ENCODE measurements around the gene LCE3B.

DNA sequence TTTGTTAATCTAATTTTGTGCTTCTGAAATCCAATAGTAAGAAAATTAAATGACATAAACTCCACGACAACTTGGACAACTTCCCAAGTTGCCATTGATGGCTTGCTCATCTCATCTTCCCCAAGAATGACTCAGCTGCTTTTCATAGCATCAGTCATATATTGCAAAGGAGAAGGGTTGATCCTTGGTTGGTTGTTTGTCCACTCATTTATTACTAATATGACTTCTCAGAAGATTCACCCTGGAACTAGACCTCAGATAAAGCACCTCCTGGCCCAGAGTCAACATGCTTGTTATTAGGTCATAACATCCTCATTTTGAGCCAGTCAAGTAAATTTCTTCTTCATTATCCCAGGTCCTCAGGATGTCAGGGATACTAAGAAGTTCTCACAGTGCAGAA lies 31.0 kb upstream of the LCE3B start:
- TF ChIP-seq POLR2AphosphoS5 (IDR thresholded peaks at IDR 0.05; ENCODE audit: low read depth, low read length) (no peak), SIN3A (IDR thresholded peaks at IDR 0.05; ENCODE audit: borderline replicate concordance, insufficient read depth, low read length) (no peak), TAF1 (IDR thresholded peaks at IDR 0.05; ENCODE audit: borderline replicate concordance, insufficient read depth, low read length) (no peak)
- TF ChIP-seq, protein P1, sequence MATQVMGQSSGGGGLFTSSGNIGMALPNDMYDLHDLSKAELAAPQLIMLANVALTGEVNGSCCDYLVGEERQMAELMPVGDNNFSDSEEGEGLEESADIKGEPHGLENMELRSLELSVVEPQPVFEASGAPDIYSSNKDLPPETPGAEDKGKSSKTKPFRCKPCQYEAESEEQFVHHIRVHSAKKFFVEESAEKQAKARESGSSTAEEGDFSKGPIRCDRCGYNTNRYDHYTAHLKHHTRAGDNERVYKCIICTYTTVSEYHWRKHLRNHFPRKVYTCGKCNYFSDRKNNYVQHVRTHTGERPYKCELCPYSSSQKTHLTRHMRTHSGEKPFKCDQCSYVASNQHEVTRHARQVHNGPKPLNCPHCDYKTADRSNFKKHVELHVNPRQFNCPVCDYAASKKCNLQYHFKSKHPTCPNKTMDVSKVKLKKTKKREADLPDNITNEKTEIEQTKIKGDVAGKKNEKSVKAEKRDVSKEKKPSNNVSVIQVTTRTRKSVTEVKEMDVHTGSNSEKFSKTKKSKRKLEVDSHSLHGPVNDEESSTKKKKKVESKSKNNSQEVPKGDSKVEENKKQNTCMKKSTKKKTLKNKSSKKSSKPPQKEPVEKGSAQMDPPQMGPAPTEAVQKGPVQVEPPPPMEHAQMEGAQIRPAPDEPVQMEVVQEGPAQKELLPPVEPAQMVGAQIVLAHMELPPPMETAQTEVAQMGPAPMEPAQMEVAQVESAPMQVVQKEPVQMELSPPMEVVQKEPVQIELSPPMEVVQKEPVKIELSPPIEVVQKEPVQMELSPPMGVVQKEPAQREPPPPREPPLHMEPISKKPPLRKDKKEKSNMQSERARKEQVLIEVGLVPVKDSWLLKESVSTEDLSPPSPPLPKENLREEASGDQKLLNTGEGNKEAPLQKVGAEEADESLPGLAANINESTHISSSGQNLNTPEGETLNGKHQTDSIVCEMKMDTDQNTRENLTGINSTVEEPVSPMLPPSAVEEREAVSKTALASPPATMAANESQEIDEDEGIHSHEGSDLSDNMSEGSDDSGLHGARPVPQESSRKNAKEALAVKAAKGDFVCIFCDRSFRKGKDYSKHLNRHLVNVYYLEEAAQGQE (IDR thresholded peaks at IDR 0.05; ENCODE audit: insufficient read depth in 1 of 2, low read depth in 2 of 2, low read length in 2 of 2): no peak

All from PFSK-1 (cell line).